ENCODE data around the gene LCE5A. TPM values are rescaled to one million over a fixed set of nuclear protein-coding genes. Genes with fewer than 3 reads are reported as not detected.
"Not testable (repeated sequence)": the region's sequence is repeated elsewhere in the genome, so short reads cannot be mapped to it uniquely, and the experiment has no call there.

The LCE5A gene
- total RNA-seq, 1 donor from 2014 or later = not detected

- ATAC-seq = peak; percentile 54 to 65
- intact Hi-C loops (cut with DNase I) = no loop called here
- H3K36me3 ChIP-seq = no peaks in the 10 kb centered on the region
- H3K9me3 ChIP-seq = peaks cover 20% of the 10 kb centered on the region
- H3K27ac ChIP-seq = no peak overlapping the region
- H3K4me1 ChIP-seq = no peaks in the 10 kb centered on the region
- H3K27me3 ChIP-seq (ENCODE audit: low read depth) = no peaks in the 10 kb centered on the region
- TF ChIP-seq CTCF (IDR thresholded peaks at IDR 0.05) = peak; percentile 38
- DNase-seq = peak; percentile 60
- H3K4me3 ChIP-seq = no peak overlapping the region
These were observed 30.6 kb upstream of the LCE5A start for GRCh38 chr1:152479792-152480595.

- no peak overlapping the region for H3K4me3 ChIP-seq
- H3K36me3 ChIP-seq = no peaks in the 10 kb centered on the region
- peaks cover 10% of the 10 kb centered on the region for H3K9me3 ChIP-seq
- no peak for ATAC-seq
- H3K27ac ChIP-seq = no peak overlapping the region
- no peak for TF ChIP-seq CTCF (IDR thresholded peaks at IDR 0.05)
- no peak for DNase-seq
- H3K27me3 ChIP-seq (ENCODE audit: low read depth) = no peaks in the 10 kb centered on the region
- intact Hi-C loops (cut with DNase I) = no loop called here
- H3K4me1 ChIP-seq = no peaks in the 10 kb centered on the region
These were observed 28.5 kb upstream of the LCE5A start for GRCh38 chr1:152481869-152482664.

- ATAC-seq (peak in 1 of 2 donors; percentile 45), DNase-seq (no peak)
- no peaks in the 10 kb centered on the region for H3K9me3 ChIP-seq
- H3K36me3 ChIP-seq = no peaks in the 10 kb centered on the region
- peak; percentile 30 for TF ChIP-seq CTCF (IDR thresholded peaks at IDR 0.05)
- intact Hi-C loops (cut with DNase I) = no loop called here
- no peak overlapping the region for H3K27ac ChIP-seq
- no peaks in the 10 kb centered on the region for H3K27me3 ChIP-seq (ENCODE audit: low read depth)
- no peak overlapping the region for H3K4me3 ChIP-seq
- H3K4me1 ChIP-seq = no peaks in the 10 kb centered on the region
These were observed 24.1 kb upstream of the LCE5A start for GRCh38 chr1:152486400-152487006.

- Histone ChIP-seq H3K27ac (no peak overlapping the region), H3K36me3 (no peaks in the 10 kb centered on the region), H3K4me1 (no peaks in the 10 kb centered on the region), H3K4me3 (no peak overlapping the region), H3K27me3 (ENCODE audit: low read depth) (no peaks in the 10 kb centered on the region), H3K9me3 (no peaks in the 10 kb centered on the region)
- DNase-seq = no peak
- intact Hi-C loops (cut with DNase I) = no loop called here
- no peak for ATAC-seq
- no peak for TF ChIP-seq CTCF (IDR thresholded peaks at IDR 0.05)
These were observed 22.7 kb upstream of the LCE5A start for GRCh38 chr1:152487871-152488270.

GRCh38 chr1:152491537-152491936 lies 19.1 kb upstream of the LCE5A start:
- H3K27ac ChIP-seq; DNase-seq; H3K4me1 ChIP-seq; H3K36me3 ChIP-seq; H3K4me3 ChIP-seq; H3K9me3 ChIP-seq; H3K27me3 ChIP-seq (ENCODE audit: low read depth); ATAC-seq; intact Hi-C loops (cut with DNase I): not testable (repeated sequence)
